Hindlimb muscle (tissue), 1 donor: ENCODE data around the gene QDPR. TPM values are rescaled to one million over a fixed set of nuclear protein-coding genes. Genes with fewer than 3 reads are reported as not detected.
A peak's percentile ranks its signal among the peaks of the same experiment; 100 is the strongest.

Source experiments
- DNase-seq: peaks from one replicate; pipeline ENCODE4 v3.0.0-alpha.2; 2013
- polyA plus RNA-seq: library from polyadenylated mRNA; unstranded; fragments of 120-200 nt; gene quantifications from one replicate; pipeline ENCODE4 v1.2.1, GENCODE V29; 2013; ENCODE audit not compliant: insufficient read length

QDPR gene
- polyA plus RNA-seq, 1 donor = 102 TPM

- no peak for DNase-seq
Measured at GRCh38 chr4:17526695-17527477, 15.0 kb upstream of the QDPR start.

GRCh38 chr4:17523662-17524061 lies 11.8 kb upstream of the QDPR start:
- no peak for DNase-seq

- DNase-seq = no peak
Measured at GRCh38 chr4:17521595-17521994, 9.7 kb upstream of the QDPR start.

GRCh38 chr4:17517664-17518063 lies 5.8 kb upstream of the QDPR start:
- DNase-seq = no peak

- no peak for DNase-seq
Measured at GRCh38 chr4:17516980-17517379, 5.1 kb upstream of the QDPR start.

- no peak for DNase-seq
Measured at GRCh38 chr4:17515445-17516407, 3.8 kb upstream of the QDPR start.

- DNase-seq = no peak
Measured at GRCh38 chr4:17514865-17515264, 3.0 kb upstream of the QDPR start, which contains the start of gene CLRN2. Gene CLRN2 (plus strand): TSS chr4:17515165. CDS start chr4:17515267, 102 bp downstream.

GRCh38 chr4:17512973-17513665 lies 1.2 kb upstream of the QDPR start:
- no peak for DNase-seq

GRCh38 chr4:17511509-17511949 lies 361 bp downstream of the QDPR start:
- peak; percentile 59 for DNase-seq

GRCh38 chr4:17511051-17511450 lies 839 bp downstream of the QDPR start:
- peak; percentile 8 for DNase-seq

GRCh38 chr4:17510582-17510981 lies 1.3 kb downstream of the QDPR start:
- no peak for DNase-seq

GRCh38 chr4:17504081-17504480 lies 7.8 kb downstream of the QDPR start:
- DNase-seq = no peak

GRCh38 chr4:17502756-17503155 lies 9.1 kb downstream of the QDPR start:
- no peak for DNase-seq

GRCh38 chr4:17500574-17500973 lies 11.3 kb downstream of the QDPR start:
- DNase-seq = no peak

GRCh38 chr4:17497890-17498523 lies 13.9 kb downstream of the QDPR start:
- no peak for DNase-seq

GRCh38 chr4:17494258-17495190 lies 17.4 kb downstream of the QDPR start:
- DNase-seq = no peak

- DNase-seq = no peak
Measured at GRCh38 chr4:17493619-17494018, 18.3 kb downstream of the QDPR start.

GRCh38 chr4:17492876-17493275 lies 19.0 kb downstream of the QDPR start:
- no peak for DNase-seq

- DNase-seq = no peak
Measured at GRCh38 chr4:17492058-17492741, 19.7 kb downstream of the QDPR start.

GRCh38 chr4:17491196-17491595 lies 20.7 kb downstream of the QDPR start:
- no peak for DNase-seq
